Measurements from ENCODE around the gene TRIAP1.
A peak's percentile ranks its signal among the peaks of the same experiment; 100 is the strongest.

DNA sequence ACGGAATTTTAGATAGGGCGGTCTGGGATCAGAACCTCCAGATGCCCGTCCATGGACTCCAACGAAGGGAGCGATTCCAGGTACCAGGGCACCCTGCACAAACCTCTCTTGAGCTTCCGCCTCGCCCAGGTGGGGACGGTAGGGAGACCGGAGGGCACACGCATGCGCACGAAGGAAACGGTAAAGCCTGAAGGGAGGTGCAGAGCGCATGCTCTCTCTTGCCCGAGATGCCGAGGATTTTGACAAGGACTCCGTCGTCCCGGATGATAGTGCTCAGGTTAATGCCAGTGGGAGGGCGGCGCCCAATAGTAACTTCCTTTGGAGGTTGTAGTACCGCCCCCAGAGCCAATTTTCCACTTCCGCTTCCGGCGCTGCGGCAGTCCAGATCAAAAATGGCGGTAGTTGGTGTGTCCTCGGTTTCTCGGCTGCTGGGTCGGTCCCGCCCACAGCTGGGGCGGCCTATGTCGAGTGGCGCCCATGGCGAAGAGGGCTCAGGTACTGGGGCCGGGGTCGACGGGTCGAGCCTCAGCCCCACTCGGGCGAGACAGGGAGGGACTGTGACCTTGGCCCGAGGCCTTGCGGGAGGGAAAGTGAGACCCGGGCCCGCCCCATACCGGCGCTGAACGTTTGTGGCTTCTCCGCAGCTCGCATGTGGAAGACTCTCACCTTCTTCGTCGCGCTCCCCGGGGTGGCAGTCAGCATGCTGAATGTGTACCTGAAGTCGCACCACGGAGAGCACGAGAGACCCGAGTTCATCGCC lies 8.3 kb downstream of the TRIAP1 start, which contains the start of gene COX6A1:
- TF ChIP-seq POLR2A (IDR thresholded peaks at IDR 0.05) (peak in 3 of 4 donors; percentile 48 to 70 (median 50)), POLR2AphosphoS5 (IDR thresholded peaks at IDR 0.05) (peak; percentile 78 to 88)
